Right renal pelvis (tissue), 4 donors: ENCODE measurements around the gene TPST1. TPM values are rescaled to one million over a fixed set of nuclear protein-coding genes. Genes with fewer than 3 reads are reported as not detected.
A peak's percentile ranks its signal among the peaks of the same experiment; 100 is the strongest.
"Not testable (repeated sequence)": the region's sequence is repeated elsewhere in the genome, so short reads cannot be mapped to it uniquely, and the experiment has no call there.

Experiments used
- DNase-seq, 4 donors: peaks; one replicate each; pipeline ENCODE4 v3.0.0-alpha.2; 2013; ENCODE audit warnings: low read depth in 4 of 4, low spot score in 3 of 4, missing footprints in 1 of 4
- polyA plus RNA-seq, 4 donors: library from polyadenylated mRNA; unstranded; fragments of 120-200 nt; gene quantifications; one replicate each; pipeline ENCODE4 v1.2.1, GENCODE V29; 2013; ENCODE audit not compliant: insufficient read length in 4 of 4

TPST1 gene
- polyA plus RNA-seq, 4 donors, result 45.8 to 54.3 (median 49.6) TPM

GRCh38 chr7:66187905-66188304, 17.2 kb upstream of the TPST1 start:
- no peak for DNase-seq

GRCh38 chr7:66188645-66189044, 16.5 kb upstream of the TPST1 start:
- DNase-seq, result no peak

GRCh38 chr7:66189695-66190503, 15.2 kb upstream of the TPST1 start:
- DNase-seq, result no peak

- no peak for DNase-seq
Observed at GRCh38 chr7:66190504-66190857, 14.7 kb upstream of the TPST1 start.

GRCh38 chr7:66193146-66193725, 11.9 kb upstream of the TPST1 start:
- no peak for DNase-seq

- no peak for DNase-seq
Observed at GRCh38 chr7:66198469-66198868, 6.7 kb upstream of the TPST1 start.

GRCh38 chr7:66198956-66199355, 6.2 kb upstream of the TPST1 start:
- DNase-seq, result no peak

GRCh38 chr7:66202441-66202840, 2.7 kb upstream of the TPST1 start:
- no peak for DNase-seq

GRCh38 chr7:66205741-66206090, 582 bp downstream of the TPST1 start:
- DNase-seq, result peak in 1 of 4 donors; percentile 28

- DNase-seq, result no peak
Observed at GRCh38 chr7:66206119-66206933, 1.2 kb downstream of the TPST1 start.

- DNase-seq, result no peak
Observed at GRCh38 chr7:66206934-66207240, 1.8 kb downstream of the TPST1 start.

- DNase-seq, result no peak
Observed at GRCh38 chr7:66207540-66207939, 2.4 kb downstream of the TPST1 start.

- DNase-seq, result no peak
Observed at GRCh38 chr7:66211429-66211828, 6.3 kb downstream of the TPST1 start.

- no peak for DNase-seq
Observed at GRCh38 chr7:66213637-66214036, 8.5 kb downstream of the TPST1 start.

- DNase-seq, result no peak
Observed at GRCh38 chr7:66216687-66217086, 11.6 kb downstream of the TPST1 start.

- no peak for DNase-seq
Observed at GRCh38 chr7:66219805-66220204, 14.7 kb downstream of the TPST1 start.

- no peak for DNase-seq
Observed at GRCh38 chr7:66221442-66221841, 16.3 kb downstream of the TPST1 start.

GRCh38 chr7:66227808-66228207, 22.7 kb downstream of the TPST1 start:
- no peak for DNase-seq

- not testable (repeated sequence) for DNase-seq
Observed at GRCh38 chr7:66231326-66232216, 26.4 kb downstream of the TPST1 start.

GRCh38 chr7:66233638-66234037, 28.5 kb downstream of the TPST1 start:
- no peak for DNase-seq
